Endothelial cell of umbilical vein (primary cell): ENCODE measurements around the gene SPINDOC.

Experiments used
- CTCF ChIP-seq, 2 donors: IDR thresholded peaks; 1 replicate in 1 of 2; 2 replicates in 1 of 2; pipeline ENCODE4 v1.5.1; 2011; ENCODE audit warnings: low read length in 2 of 2, mild to moderate bottlenecking in 2 of 2, moderate library complexity in 2 of 2, control low read depth in 1 of 2, inconsistent platforms in 1 of 2, low read depth in 1 of 2; ENCODE audit not compliant: insufficient read depth in 1 of 2; ENCODE audit errors: extremely low read depth in 1 of 2
- EZH2 ChIP-seq: IDR thresholded peaks from 2 replicates; pipeline ENCODE4 v1.6.1; 2012; ENCODE audit warnings: borderline replicate concordance, low read depth, mild to moderate bottlenecking, moderate library complexity, low read length, inconsistent platforms; ENCODE audit not compliant: severe bottlenecking
- FOS ChIP-seq: IDR thresholded peaks from 2 replicates; pipeline ENCODE4 v1.6.1; 2011; ENCODE audit warnings: mild to moderate bottlenecking, low read length, moderate library complexity, borderline replicate concordance; ENCODE audit not compliant: insufficient read depth
- GATA2 ChIP-seq: IDR thresholded peaks from 2 replicates; pipeline ENCODE4 v1.7.0; 2011; ENCODE audit warnings: low read depth, mild to moderate bottlenecking, moderate library complexity, mixed read lengths, low read length; ENCODE audit not compliant: insufficient read length, insufficient read depth
- JUN ChIP-seq: IDR thresholded peaks from 2 replicates; pipeline ENCODE4 v1.6.1; 2011; ENCODE audit warnings: borderline replicate concordance, low read depth; ENCODE audit not compliant: insufficient read length, insufficient read depth
- MAX ChIP-seq: IDR thresholded peaks from 2 replicates; pipeline ENCODE4 v1.6.1; 2011; ENCODE audit not compliant: insufficient read depth, insufficient read length
- MYC ChIP-seq: IDR thresholded peaks from one replicate; pipeline ENCODE4 v1.6.1; 2011; ENCODE audit warnings: mild to moderate bottlenecking, low read depth, low read length
- POLR2A ChIP-seq: IDR thresholded peaks from 2 replicates; pipeline ENCODE4 v1.6.1; 2012; ENCODE audit warnings: low read depth, mild to moderate bottlenecking, control low read depth, low read length
- POLR2AphosphoS5 ChIP-seq: IDR thresholded peaks from 2 replicates; pipeline ENCODE4 v1.6.1; 2012; ENCODE audit warnings: low read depth, mild to moderate bottlenecking, control low read depth, low read length, moderate library complexity; ENCODE audit not compliant: insufficient read depth

- no peak for TF ChIP-seq POLR2AphosphoS5
- no peak for TF ChIP-seq POLR2A
- TF ChIP-seq CTCF (IDR thresholded peaks at IDR 0.05; ENCODE audit: extremely low read depth in 1 of 2, insufficient read depth in 1 of 2, low read depth in 1 of 2, low read length in 2 of 2): no peak
- no peak for TF ChIP-seq JUN
- TF ChIP-seq EZH2: no peak
- no peak for TF ChIP-seq FOS
- TF ChIP-seq MAX: no peak
- TF ChIP-seq MYC: no peak
- no peak for TF ChIP-seq GATA2
Observed at GRCh38 chr11:63850920-63851319, 37.7 kb downstream of the SPINDOC start.
